HCT116 (cell line): ENCODE measurements around the gene NFE2L3. TPM values are rescaled to one million over a fixed set of nuclear protein-coding genes. Genes with fewer than 3 reads are reported as not detected.
A peak's percentile ranks its signal among the peaks of the same experiment; 100 is the strongest.

ENCODE experiments used
- ATAC-seq: fragments of 200-7000 bp; cut with Tn5 transposase; 2 replicates; pipeline ENCODE4 v1.9.1; 2020; ENCODE audit warnings: mild to moderate bottlenecking, moderate library complexity
- BruUV-seq: library from RNA; stranded (reverse); fragments of 400-500 nt; replicated peaks from 2 replicates; lab custom pipeline; 2021; lab: Mats Ljungman, UMichigan
- CTCF ChIA-PET: fragments of 300-600 bp; sonication (Branson Sonifier 250); formaldehyde crosslinking; loops from one replicate; lab custom pipeline; 2021; ENCODE audit warnings: antibody characterized with exemption; lab: Charles Lee
- POLR2A ChIA-PET: fragments of 300-600, 350-600 bp; sonication (Branson Sonifier 250); formaldehyde crosslinking; loops from one replicate; lab custom pipeline; 2021; ENCODE audit warnings: antibody characterized with exemption; lab: Charles Lee
- RAD21 ChIA-PET, 2 experiments: fragments of 300-600 bp; sonication (Branson Sonifier 250); formaldehyde crosslinking; loops; one replicate each; lab custom pipeline; 2023; ENCODE audit warnings: low total read pairs in 2 of 2; ENCODE audit not compliant: uncharacterized antibody in 2 of 2, unreplicated experiment in 2 of 2, low non-redundant PET in 1 of 2; lab: Charles Lee
- DNase-seq: peaks from one replicate; pipeline ENCODE4 v3.0.0-alpha.2; 2010; ENCODE audit warnings: low read depth, low spot score
- H2AFZ ChIP-seq: fragments of 200-600 bp; shearing (Covaris generic), sonication (generic); 2 replicates; pipeline ENCODE4 v1.6.1; 2017; ENCODE audit warnings: low read depth, mixed run types, mixed read lengths, antibody characterized with exemption, low read length; ENCODE audit not compliant: poor library complexity, severe bottlenecking
- H3K27ac ChIP-seq: 2 replicates; pipeline ENCODE4 v1.5.1; 2012; ENCODE audit warnings: low read depth, low read length
- H3K27me3 ChIP-seq: fragments of 200-600 bp; sonication (generic); 2 replicates; pipeline ENCODE4 v1.6.1; 2016; ENCODE audit warnings: mixed run types, low read length, mixed read lengths; ENCODE audit not compliant: insufficient read depth
- H3K36me3 ChIP-seq, 2 experiments: fragments of 200-500 bp in 1 of 2; fragments of 200-600 bp in 1 of 2; sonication (Bioruptor generic) in 1 of 2; sonication (generic) in 1 of 2; 2 replicates each; pipeline versions ENCODE4 v1.5.1 to v1.6.1; 2014 to 2016; ENCODE audit warnings: low read length in 2 of 2, inconsistent platforms in 1 of 2, mixed read lengths in 1 of 2, mixed run types in 1 of 2; ENCODE audit not compliant: insufficient read depth in 2 of 2, control insufficient read depth in 1 of 2
- H3K4me1 ChIP-seq, 2 experiments: fragments of 200-600 bp in 1 of 2; sonication (generic) in 1 of 2; 2 replicates each; pipeline versions ENCODE4 v1.5.1 to v1.6.1; 2012 to 2017; ENCODE audit warnings: low read length in 2 of 2, inconsistent platforms in 1 of 2, mild to moderate bottlenecking in 1 of 2, mixed read lengths in 1 of 2, mixed run types in 1 of 2, moderate library complexity in 1 of 2; ENCODE audit not compliant: insufficient read depth in 2 of 2, control insufficient read depth in 1 of 2
- H3K4me2 ChIP-seq: fragments of 200-600 bp; sonication (generic); 2 replicates; pipeline ENCODE4 v1.6.1; 2017; ENCODE audit warnings: mixed run types, low read length, mixed read lengths
- H3K4me3 ChIP-seq, 2 experiments: fragments of 200-600 bp in 1 of 2; sonication (generic) in 1 of 2; replicated peaks in 1 of 2; 2 replicates each; pipeline ENCODE4 v1.5.1; 2011 to 2016; ENCODE audit warnings: low read length in 2 of 2, control low read depth in 1 of 2, low read depth in 1 of 2, mild to moderate bottlenecking in 1 of 2, mixed read lengths in 1 of 2, mixed run types in 1 of 2
- H3K79me2 ChIP-seq: fragments of 200-600 bp; sonication (generic); 2 replicates; pipeline ENCODE4 v1.6.1; 2017; ENCODE audit warnings: mild to moderate bottlenecking, mixed run types, low read length, moderate library complexity, mixed read lengths; ENCODE audit not compliant: insufficient read depth
- H3K9ac ChIP-seq: fragments of 200-600 bp; sonication (generic); 2 replicates; pipeline ENCODE4 v1.6.1; 2016; ENCODE audit warnings: low read length, mixed read lengths
- H3K9me2 ChIP-seq: fragments of 200-600 bp; sonication (generic), shearing (Covaris generic); 2 replicates; pipeline ENCODE4 v1.6.1; 2017; ENCODE audit warnings: mixed run types, mild to moderate bottlenecking, moderate library complexity; ENCODE audit not compliant: insufficient read depth
- H3K9me3 ChIP-seq, 2 experiments: fragments of 200-500 bp in 1 of 2; fragments of 200-600 bp in 1 of 2; sonication (Bioruptor generic) in 1 of 2; sonication (generic) in 1 of 2; 2 replicates each; pipeline ENCODE4 v1.6.1; 2014 to 2017; ENCODE audit warnings: low read length in 2 of 2, mixed read lengths in 2 of 2, inconsistent platforms in 1 of 2, low read depth in 1 of 2, mild to moderate bottlenecking in 1 of 2, mixed run types in 1 of 2, moderate library complexity in 1 of 2; ENCODE audit not compliant: control insufficient read depth in 1 of 2, insufficient read depth in 1 of 2
- H4K20me1 ChIP-seq: fragments of 200-600 bp; sonication (generic), shearing (Covaris generic); 2 replicates; pipeline ENCODE4 v1.6.1; 2017; ENCODE audit warnings: mixed run types, mild to moderate bottlenecking, moderate library complexity; ENCODE audit not compliant: insufficient read depth
- ATF3 ChIP-seq: IDR thresholded peaks from 2 replicates; pipeline ENCODE4 v1.6.1; 2012
- EGR1 ChIP-seq: IDR thresholded peaks from 2 replicates; pipeline ENCODE4 v1.6.1; 2012; ENCODE audit warnings: low read depth
- EZH2 ChIP-seq: fragments of 200-600 bp; sonication (generic); IDR thresholded peaks from 2 replicates; pipeline ENCODE4 v1.6.1; 2017; ENCODE audit warnings: antibody characterized with exemption, mixed run types
- FOSL1 ChIP-seq: IDR thresholded peaks from 2 replicates; pipeline ENCODE4 v1.6.1; 2012; ENCODE audit warnings: low read depth
- JUND ChIP-seq: IDR thresholded peaks from 2 replicates; pipeline ENCODE4 v1.6.1; 2012
- POLR2A ChIP-seq: IDR thresholded peaks from 2 replicates; pipeline ENCODE4 v1.7.0; 2011; ENCODE audit warnings: borderline replicate concordance; ENCODE audit not compliant: insufficient read depth, insufficient read length; ENCODE audit errors: extremely low read depth
- SIN3A ChIP-seq: IDR thresholded peaks from 2 replicates; pipeline ENCODE4 v1.6.1; 2012; ENCODE audit warnings: low read depth
- SRF ChIP-seq: IDR thresholded peaks from 2 replicates; pipeline ENCODE4 v1.6.1; 2012; ENCODE audit warnings: low read depth
- TCF7L2 ChIP-seq: IDR thresholded peaks from 2 replicates; pipeline ENCODE4 v1.7.0; 2011; ENCODE audit warnings: borderline replicate concordance, inconsistent platforms; ENCODE audit not compliant: insufficient read depth, insufficient read length; ENCODE audit errors: extremely low read depth
- ZNF274 ChIP-seq: fragments of 200-500 bp; sonication (Bioruptor generic); IDR thresholded peaks from 2 replicates; pipeline ENCODE4 v1.6.1; 2014; ENCODE audit warnings: mild to moderate bottlenecking, low read depth, low read length, inconsistent platforms
- intact Hi-C: fragments of 100-400 bp; cut with micrococcal nuclease; formaldehyde crosslinking; loops from 2 replicates; pipeline ENCODE4 v1.10.0; 2022
- total RNA-seq: library from RNA; stranded (reverse); gene quantifications from one replicate; pipeline ENCODE4 v1.2.1, GENCODE V29; 2021; ENCODE audit not compliant: unreplicated experiment
- TF ChIP-seq, protein P1 (sequence below): IDR thresholded peaks from 2 replicates; pipeline ENCODE4 v1.6.1; 2012
- TF ChIP-seq, protein P2 (sequence below), 3 experiments: fragments of 200-600 bp in 1 of 3; sonication (generic) in 1 of 3; IDR thresholded peaks in 2 of 3; conservative IDR thresholded peaks in 1 of 3; 2 replicates each; pipeline ENCODE4 v1.5.1; 2012 to 2017; ENCODE audit warnings: low read depth in 2 of 3, low read length in 2 of 3, antibody characterized with exemption in 1 of 3, borderline replicate concordance in 1 of 3, control low read depth in 1 of 3, mild to moderate bottlenecking in 1 of 3, mixed read lengths in 1 of 3, mixed run types in 1 of 3, moderate library complexity in 1 of 3; ENCODE audit not compliant: insufficient read depth in 1 of 3

NFE2L3 gene
- total RNA-seq, 1 experiment from 2014 or later, result 27.0 TPM

DNA sequence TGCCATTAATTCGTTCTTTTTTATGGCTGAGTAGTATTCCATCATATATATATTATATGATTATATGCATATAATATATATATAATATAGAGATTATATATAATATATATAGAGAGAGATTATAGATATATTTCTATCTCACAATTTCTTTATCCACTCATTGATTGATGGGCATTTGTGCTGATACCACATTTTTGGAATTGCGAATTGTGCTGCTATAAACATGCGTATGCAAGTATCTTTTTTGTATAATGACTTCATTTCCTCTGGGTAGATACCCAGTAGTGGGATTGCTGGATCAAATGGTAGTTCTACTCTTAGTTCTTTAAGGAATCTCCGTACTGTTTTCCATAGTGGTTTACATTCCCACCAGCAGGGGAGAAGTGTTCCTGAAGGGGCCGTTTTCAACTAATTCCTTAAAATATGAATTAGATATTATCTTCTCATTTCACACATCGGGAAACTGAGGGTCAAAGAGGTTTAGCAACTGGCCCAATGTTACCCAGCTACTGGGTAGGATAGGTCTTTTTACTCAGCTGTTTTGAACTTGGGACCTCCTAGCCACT is 16.5 kb downstream of the NFE2L3 start:
- Histone ChIP-seq H3K9me2 (no peaks in the 10 kb centered on the region), H3K27ac (no peak overlapping the region), H3K79me2 (peaks cover 8% of the 10 kb centered on the region; the same call in 1 of the 2 replicates), H3K4me2 (no peak overlapping the region), H3K27me3 (no peaks in the 10 kb centered on the region), H4K20me1 (no peaks in the 10 kb centered on the region), H3K9ac (no peak overlapping the region), H3K9me3 (no peaks in the 10 kb centered on the region), H3K36me3 (no peaks in the 10 kb centered on the region), H3K4me3 (no peak overlapping the region), H2AFZ (no peak overlapping the region), H3K4me1 (peaks cover 5 to 8% of the 10 kb centered on the region in 2 experiments; a peak in 2 of 4 replicates)
- ChIA-PET POLR2A (no interaction called here), RAD21 (no interaction called here), CTCF (no interaction called here)
- no TSS peak for BruUV-seq
- ATAC-seq (no peak), DNase-seq (no peak)
- intact Hi-C loops, result no loop called here
- TF ChIP-seq, protein P1, sequence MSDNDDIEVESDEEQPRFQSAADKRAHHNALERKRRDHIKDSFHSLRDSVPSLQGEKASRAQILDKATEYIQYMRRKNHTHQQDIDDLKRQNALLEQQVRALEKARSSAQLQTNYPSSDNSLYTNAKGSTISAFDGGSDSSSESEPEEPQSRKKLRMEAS, result no peak
- TF ChIP-seq EZH2 (no peak), SRF (no peak)
- TF ChIP-seq, protein P2, sequence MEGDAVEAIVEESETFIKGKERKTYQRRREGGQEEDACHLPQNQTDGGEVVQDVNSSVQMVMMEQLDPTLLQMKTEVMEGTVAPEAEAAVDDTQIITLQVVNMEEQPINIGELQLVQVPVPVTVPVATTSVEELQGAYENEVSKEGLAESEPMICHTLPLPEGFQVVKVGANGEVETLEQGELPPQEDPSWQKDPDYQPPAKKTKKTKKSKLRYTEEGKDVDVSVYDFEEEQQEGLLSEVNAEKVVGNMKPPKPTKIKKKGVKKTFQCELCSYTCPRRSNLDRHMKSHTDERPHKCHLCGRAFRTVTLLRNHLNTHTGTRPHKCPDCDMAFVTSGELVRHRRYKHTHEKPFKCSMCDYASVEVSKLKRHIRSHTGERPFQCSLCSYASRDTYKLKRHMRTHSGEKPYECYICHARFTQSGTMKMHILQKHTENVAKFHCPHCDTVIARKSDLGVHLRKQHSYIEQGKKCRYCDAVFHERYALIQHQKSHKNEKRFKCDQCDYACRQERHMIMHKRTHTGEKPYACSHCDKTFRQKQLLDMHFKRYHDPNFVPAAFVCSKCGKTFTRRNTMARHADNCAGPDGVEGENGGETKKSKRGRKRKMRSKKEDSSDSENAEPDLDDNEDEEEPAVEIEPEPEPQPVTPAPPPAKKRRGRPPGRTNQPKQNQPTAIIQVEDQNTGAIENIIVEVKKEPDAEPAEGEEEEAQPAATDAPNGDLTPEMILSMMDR (IDR thresholded peaks at IDR 0.05 in 2 of 3, conservative IDR thresholded peaks at IDR 0.05 in 1 of 3; ENCODE audit: borderline replicate concordance in 1 of 3, insufficient read depth in 1 of 3, low read depth in 2 of 3, low read length in 2 of 3), result peak in 2 of 3 experiments; percentile 22 to 38; a peak in 3 of 6 replicates

GRCh38 chr7:26169271-26169670 is 17.3 kb downstream of the NFE2L3 start:
- Histone ChIP-seq H3K9me3 (no peaks in the 10 kb centered on the region), H3K27ac (no peak overlapping the region), H3K4me3 (no peak overlapping the region), H4K20me1 (no peaks in the 10 kb centered on the region), H3K4me2 (no peak overlapping the region), H3K9me2 (no peaks in the 10 kb centered on the region), H3K9ac (no peak overlapping the region), H3K27me3 (no peaks in the 10 kb centered on the region), H3K36me3 (no peaks in the 10 kb centered on the region), H3K4me1 (peaks cover 5 to 8% of the 10 kb centered on the region in 2 experiments; a peak in 2 of 4 replicates), H2AFZ (no peak overlapping the region), H3K79me2 (peaks cover 8% of the 10 kb centered on the region; the same call in 1 of the 2 replicates)
- POLR2A ChIA-PET, result no interaction called here
- ATAC-seq (peak; percentile 72), DNase-seq (no peak)
- intact Hi-C loops, result no loop called here
- CTCF ChIA-PET, result no interaction called here
- RAD21 ChIA-PET, result no interaction called here
- BruUV-seq, result no TSS peak
- TF ChIP-seq ZNF274 (no peak), ATF3 (no peak), POLR2A (no peak), TCF7L2 (no peak), SIN3A (no peak), SRF (no peak), EGR1 (no peak), JUND (no peak), FOSL1 (no peak), EZH2 (no peak)
- TF ChIP-seq, protein P2 (IDR thresholded peaks at IDR 0.05 in 2 of 3, conservative IDR thresholded peaks at IDR 0.05 in 1 of 3; ENCODE audit: borderline replicate concordance in 1 of 3, insufficient read depth in 1 of 3, low read depth in 2 of 3, low read length in 2 of 3), result no peak
- TF ChIP-seq, all 23 proteins: peak for 0
